A673 (cell line): ENCODE data around the gene STK38L. TPM values are rescaled to one million over a fixed set of nuclear protein-coding genes. Genes with fewer than 3 reads are reported as not detected.

Experiments used
- BruUV-seq: library from RNA; stranded (reverse); fragments of 400-500 nt; replicated peaks from 2 replicates; lab custom pipeline; 2021; lab: Mats Ljungman, UMichigan
- CTCF ChIA-PET: fragments of 300-600 bp; sonication (Branson Sonifier 250); formaldehyde crosslinking; loops from one replicate; lab custom pipeline; 2022; ENCODE audit warnings: antibody characterized with exemption; lab: Charles Lee
- POLR2A ChIA-PET: fragments of 300-600 bp; sonication (Branson Sonifier 250); formaldehyde crosslinking; loops from one replicate; lab custom pipeline; 2022; ENCODE audit warnings: antibody characterized with exemption; ENCODE audit not compliant: low non-redundant PET; lab: Charles Lee
- DNase-seq: peaks from one replicate; pipeline ENCODE4 v3.0.0-alpha.2; 2015; ENCODE audit warnings: low spot score
- H3K27ac ChIP-seq: fragments of 200-600 bp; sonication (generic); 2 replicates; pipeline ENCODE4 v1.5.1; 2016; ENCODE audit warnings: mixed run types, low read depth, mild to moderate bottlenecking, mixed read lengths, antibody characterized with exemption, low read length; ENCODE audit not compliant: poor library complexity, severe bottlenecking
- H3K27me3 ChIP-seq: fragments of 200-600 bp; sonication (generic); replicated peaks from 2 replicates; pipeline ENCODE4 v1.6.1; 2017; ENCODE audit warnings: mixed run types, low read depth, mild to moderate bottlenecking, mixed read lengths, antibody characterized with exemption, low read length; ENCODE audit not compliant: insufficient read depth, poor library complexity
- H3K36me3 ChIP-seq: fragments of 200-600 bp; sonication (generic); 2 replicates; pipeline ENCODE4 v1.6.1; 2016; ENCODE audit warnings: mixed run types, mild to moderate bottlenecking, mixed read lengths, antibody characterized with exemption, low read length; ENCODE audit not compliant: insufficient read depth, poor library complexity, severe bottlenecking
- H3K4me1 ChIP-seq: fragments of 200-600 bp; sonication (generic); 2 replicates; pipeline ENCODE4 v1.6.1; 2017; ENCODE audit warnings: mixed run types, mild to moderate bottlenecking, mixed read lengths, antibody characterized with exemption, low read length; ENCODE audit not compliant: insufficient read depth, poor library complexity, severe bottlenecking
- H3K4me3 ChIP-seq: fragments of 200-600 bp; sonication (generic); 2 replicates; pipeline ENCODE4 v1.5.1; 2016; ENCODE audit warnings: low read depth, mixed run types, mild to moderate bottlenecking, mixed read lengths, low read length; ENCODE audit not compliant: poor library complexity, severe bottlenecking
- H3K9me3 ChIP-seq: fragments of 200-600 bp; sonication (generic); 2 replicates; pipeline ENCODE4 v1.6.1; 2016; ENCODE audit warnings: mixed run types, low read depth, mild to moderate bottlenecking, mixed read lengths, antibody characterized with exemption, low read length; ENCODE audit not compliant: poor library complexity, severe bottlenecking
- EZH2 ChIP-seq: fragments of 200-600 bp; sonication (generic); IDR thresholded peaks from 2 replicates; pipeline ENCODE4 v1.6.1; 2017; ENCODE audit warnings: borderline replicate concordance, low read depth, mild to moderate bottlenecking, mixed read lengths, antibody characterized with exemption, low read length; ENCODE audit not compliant: poor library complexity, severe bottlenecking
- intact Hi-C: fragments of 100-400 bp; cut with micrococcal nuclease; formaldehyde crosslinking; loops from one replicate; pipeline ENCODE4 v1.10.0; 2022; ENCODE audit not compliant: unreplicated experiment
- total RNA-seq: library from RNA; stranded (reverse); gene quantifications from 2 replicates; pipeline ENCODE4 v1.2.3, GENCODE V29; 2021
- TF ChIP-seq, protein P1 (sequence below): fragments of 300-800, 200-600 bp; sonication (generic); conservative IDR thresholded peaks from 2 replicates; pipeline ENCODE4 v1.5.1; 2017; ENCODE audit warnings: low read depth, mild to moderate bottlenecking, antibody characterized with exemption, low read length, moderate library complexity, mixed read lengths

Gene STK38L
- total RNA-seq, 1 experiment from 2014 or later = 21.0 TPM

DNA sequence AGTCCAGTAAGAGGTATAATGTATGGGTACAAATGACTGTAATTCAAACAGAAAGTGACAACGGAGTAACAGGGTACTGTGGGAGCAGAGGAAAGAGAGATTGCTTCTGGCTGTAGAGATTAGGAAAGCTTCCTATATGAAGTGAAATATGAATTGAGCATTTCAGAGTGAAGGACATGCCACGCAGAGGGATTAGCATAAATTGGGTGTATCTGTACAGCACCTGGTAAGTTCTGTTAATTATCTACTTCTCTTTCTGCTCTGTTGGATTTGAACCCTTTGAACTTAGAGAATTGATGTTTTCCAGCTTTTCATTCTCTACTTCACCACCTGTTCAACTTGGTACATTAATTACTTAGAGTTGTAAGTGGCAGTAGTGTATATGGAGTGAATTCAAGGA is 8.8 kb downstream of the STK38L start:
- intact Hi-C loops = no loop called here
- H3K4me1 ChIP-seq = no peaks in the 10 kb centered on the region
- no peaks in the 10 kb centered on the region for H3K9me3 ChIP-seq
- no peak overlapping the region for H3K27ac ChIP-seq
- no peaks in the 10 kb centered on the region for H3K27me3 ChIP-seq
- no peak overlapping the region for H3K4me3 ChIP-seq
- TF ChIP-seq, protein P1, sequence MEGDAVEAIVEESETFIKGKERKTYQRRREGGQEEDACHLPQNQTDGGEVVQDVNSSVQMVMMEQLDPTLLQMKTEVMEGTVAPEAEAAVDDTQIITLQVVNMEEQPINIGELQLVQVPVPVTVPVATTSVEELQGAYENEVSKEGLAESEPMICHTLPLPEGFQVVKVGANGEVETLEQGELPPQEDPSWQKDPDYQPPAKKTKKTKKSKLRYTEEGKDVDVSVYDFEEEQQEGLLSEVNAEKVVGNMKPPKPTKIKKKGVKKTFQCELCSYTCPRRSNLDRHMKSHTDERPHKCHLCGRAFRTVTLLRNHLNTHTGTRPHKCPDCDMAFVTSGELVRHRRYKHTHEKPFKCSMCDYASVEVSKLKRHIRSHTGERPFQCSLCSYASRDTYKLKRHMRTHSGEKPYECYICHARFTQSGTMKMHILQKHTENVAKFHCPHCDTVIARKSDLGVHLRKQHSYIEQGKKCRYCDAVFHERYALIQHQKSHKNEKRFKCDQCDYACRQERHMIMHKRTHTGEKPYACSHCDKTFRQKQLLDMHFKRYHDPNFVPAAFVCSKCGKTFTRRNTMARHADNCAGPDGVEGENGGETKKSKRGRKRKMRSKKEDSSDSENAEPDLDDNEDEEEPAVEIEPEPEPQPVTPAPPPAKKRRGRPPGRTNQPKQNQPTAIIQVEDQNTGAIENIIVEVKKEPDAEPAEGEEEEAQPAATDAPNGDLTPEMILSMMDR = no peak
- TF ChIP-seq EZH2 = no peak
- BruUV-seq = no TSS peak
- POLR2A ChIA-PET = no interaction called here
- H3K36me3 ChIP-seq = no peaks in the 10 kb centered on the region
- CTCF ChIA-PET = no interaction called here
- no peak for DNase-seq

DNA sequence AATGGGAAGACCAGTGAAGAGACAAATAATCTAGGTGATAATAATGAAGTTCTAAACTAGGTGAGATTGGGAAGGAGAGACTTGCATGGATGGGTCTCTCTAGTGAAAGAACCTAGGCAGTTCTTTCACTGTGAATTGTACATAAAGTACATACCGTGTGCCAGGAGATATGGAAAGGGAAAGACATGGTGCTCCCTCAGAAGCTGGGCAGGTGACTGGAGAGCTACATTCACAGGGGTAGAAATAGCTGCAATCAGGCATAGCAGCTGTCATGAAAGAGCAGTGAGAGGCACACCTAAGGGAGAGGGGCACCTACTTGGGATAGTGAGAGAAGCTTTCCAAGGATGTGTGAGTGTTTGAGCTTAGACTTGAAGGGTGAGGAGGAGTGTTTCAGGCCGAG is 9.3 kb downstream of the STK38L start:
- DNase-seq = no peak
- Histone ChIP-seq H3K4me3 (no peak overlapping the region), H3K4me1 (no peaks in the 10 kb centered on the region), H3K27me3 (no peaks in the 10 kb centered on the region), H3K9me3 (no peaks in the 10 kb centered on the region), H3K27ac (no peak overlapping the region), H3K36me3 (no peaks in the 10 kb centered on the region)
- intact Hi-C loops = no loop called here
- ChIA-PET POLR2A (no interaction called here), CTCF (no interaction called here)
- no TSS peak for BruUV-seq
- TF ChIP-seq EZH2 = no peak
- TF ChIP-seq, protein P1 = no peak

DNA sequence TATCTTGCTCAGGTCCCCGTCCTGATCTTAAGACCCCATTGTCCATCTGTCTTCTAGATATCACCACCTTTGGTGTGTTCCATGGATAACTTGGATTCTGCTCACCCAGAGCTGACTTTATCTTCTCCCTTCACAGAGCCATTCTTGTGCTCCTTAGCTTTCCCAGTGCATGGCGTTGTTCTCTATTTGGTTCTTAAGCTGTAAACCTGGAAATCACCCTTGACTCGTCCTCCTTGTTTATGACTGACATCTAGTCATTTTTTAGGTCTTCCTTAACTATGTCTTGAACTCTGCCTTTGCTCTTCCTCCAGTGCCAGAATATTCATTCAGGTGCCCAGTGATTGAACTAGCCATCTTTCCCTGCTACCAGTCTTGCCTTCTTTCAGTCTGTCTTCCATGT is 11.7 kb downstream of the STK38L start:
- intact Hi-C loops = no loop called here
- Histone ChIP-seq H3K27ac (no peak overlapping the region), H3K9me3 (no peaks in the 10 kb centered on the region), H3K4me3 (no peak overlapping the region), H3K4me1 (no peaks in the 10 kb centered on the region), H3K27me3 (no peaks in the 10 kb centered on the region), H3K36me3 (no peaks in the 10 kb centered on the region)
- no peak for DNase-seq
- POLR2A ChIA-PET = no interaction called here
- TF ChIP-seq, protein P1 = no peak
- TF ChIP-seq EZH2 = no peak
- no TSS peak for BruUV-seq
- CTCF ChIA-PET = no interaction called here
